Neuron (in vitro differentiated cells): ENCODE measurements around the gene DCLK2.
"Not testable (repeated sequence)": the region's sequence is repeated elsewhere in the genome, so short reads cannot be mapped to it uniquely, and the experiment has no call there.

Source experiments
- H2AFZ ChIP-seq: one replicate; pipeline ENCODE4 v1.6.1; 2013; ENCODE audit warnings: low read depth, mild to moderate bottlenecking, inconsistent platforms, low read length, moderate library complexity
- H3K27me3 ChIP-seq: one replicate; pipeline ENCODE4 v1.6.1; 2013; ENCODE audit warnings: low read length; ENCODE audit not compliant: insufficient read depth
- H3K36me3 ChIP-seq: one replicate; pipeline ENCODE4 v1.6.1; 2013; ENCODE audit warnings: low read length; ENCODE audit not compliant: insufficient read depth
- H3K4me1 ChIP-seq: one replicate; pipeline ENCODE4 v1.6.1; 2013; ENCODE audit warnings: low read length; ENCODE audit not compliant: insufficient read depth
- H3K4me3 ChIP-seq: 2 replicates; pipeline ENCODE4 v1.5.1; 2013; ENCODE audit warnings: mild to moderate bottlenecking, low read length, moderate library complexity
- H3K9me3 ChIP-seq: one replicate; pipeline ENCODE4 v1.6.1; 2013; ENCODE audit warnings: low read length

The DCLK2 gene

DNA sequence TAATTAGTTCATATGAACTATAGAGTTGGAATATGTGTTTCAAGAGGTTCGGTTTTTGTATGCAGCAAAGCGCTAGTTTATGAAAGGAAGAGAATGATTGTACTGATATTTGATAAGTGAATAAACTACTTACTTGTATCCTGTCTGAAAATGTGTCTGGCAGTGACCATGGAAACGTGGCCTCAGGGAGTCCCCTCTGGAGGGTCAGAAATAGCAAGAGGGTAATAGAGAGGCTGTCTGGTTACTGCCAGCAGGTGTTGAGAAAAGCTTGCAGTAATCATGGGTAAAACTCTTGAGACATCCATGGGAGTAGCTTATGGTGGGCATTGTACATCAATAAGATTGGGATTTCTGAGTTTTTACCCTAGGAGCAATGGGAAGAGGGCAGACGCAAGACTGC, 77.1 kb downstream of the DCLK2 start:
- no peaks in the 10 kb centered on the region for H3K36me3 ChIP-seq
- no peaks in the 10 kb centered on the region for H3K27me3 ChIP-seq

DNA sequence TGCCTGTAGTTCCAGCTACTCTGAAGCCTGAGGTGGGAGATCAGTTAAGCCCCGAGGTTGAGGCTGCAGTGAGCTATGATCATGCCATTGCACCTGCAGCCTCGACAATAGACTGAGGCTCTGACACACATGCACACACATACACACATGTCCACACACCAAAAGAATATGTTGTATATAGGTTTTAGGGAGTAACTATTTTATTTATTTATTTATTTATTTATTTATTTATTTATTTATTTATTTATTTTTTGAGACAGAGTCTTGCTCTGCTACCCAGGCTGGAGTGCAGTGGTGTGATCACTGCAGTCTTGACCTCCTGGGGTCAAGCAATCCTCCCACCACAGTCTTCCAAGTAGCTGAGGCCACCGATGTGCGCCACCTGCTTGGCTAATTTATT, 78.3 kb downstream of the DCLK2 start:
- no peaks in the 10 kb centered on the region for H3K36me3 ChIP-seq
- H2AFZ ChIP-seq = no peak overlapping the region
- H3K4me3 ChIP-seq = no peak overlapping the region
- no peaks in the 10 kb centered on the region for H3K27me3 ChIP-seq
- H3K9me3 ChIP-seq = no peaks in the 10 kb centered on the region
- H3K4me1 ChIP-seq = peaks cover 14% of the 10 kb centered on the region

More for the DNA sequence above, 77.1 kb downstream of the DCLK2 start:
- Histone ChIP-seq H3K4me3 (no peak overlapping the region), H3K9me3 (no peaks in the 10 kb centered on the region), H2AFZ (no peak overlapping the region), H3K4me1 (peaks cover 25% of the 10 kb centered on the region)

DNA sequence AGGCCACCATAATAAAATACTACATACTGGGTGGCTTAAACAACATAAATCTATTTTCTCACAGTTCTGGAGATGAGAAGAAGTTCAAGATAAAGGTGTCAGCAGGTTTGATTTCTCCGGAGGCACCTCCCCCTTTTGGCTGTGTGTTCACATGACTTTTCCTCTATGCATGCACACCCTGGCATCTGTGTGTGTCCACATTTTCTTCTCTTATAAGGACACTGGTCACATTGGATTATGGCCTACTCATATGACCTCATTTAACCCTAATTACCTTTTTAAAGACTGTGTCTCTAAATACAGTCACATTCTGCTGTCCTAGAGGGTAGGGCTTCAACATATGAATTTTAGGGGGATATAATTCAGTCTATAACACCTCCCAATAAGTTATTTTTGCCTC, 79.8 kb downstream of the DCLK2 start:
- Histone ChIP-seq H3K4me3 (no peak overlapping the region), H2AFZ (no peak overlapping the region), H3K9me3 (no peaks in the 10 kb centered on the region), H3K4me1 (peaks cover 7% of the 10 kb centered on the region), H3K36me3 (peaks cover 5% of the 10 kb centered on the region), H3K27me3 (no peaks in the 10 kb centered on the region)

DNA sequence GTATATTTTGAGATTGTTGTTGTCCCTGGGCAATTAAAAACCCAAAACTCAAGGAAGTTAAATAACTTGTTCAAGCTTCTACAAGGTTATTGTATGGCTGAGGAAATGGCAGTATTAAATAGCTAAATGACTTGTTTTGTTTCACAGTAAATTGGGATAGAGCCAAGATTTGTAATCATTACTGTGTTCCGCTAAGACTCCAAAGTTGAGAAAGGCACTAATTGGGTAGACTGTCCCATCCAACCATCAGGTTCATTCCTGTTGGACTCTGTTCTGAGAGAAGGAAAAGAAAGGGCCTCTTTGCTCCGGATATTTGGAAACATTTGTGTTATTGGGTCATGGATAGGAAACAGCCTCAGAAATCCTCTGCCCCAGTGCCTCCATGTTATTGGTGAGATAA, 82.2 kb downstream of the DCLK2 start:
- H2AFZ ChIP-seq = no peak overlapping the region
- no peak overlapping the region for H3K4me3 ChIP-seq
- H3K36me3 ChIP-seq = peaks cover 6% of the 10 kb centered on the region
- H3K4me1 ChIP-seq = peaks cover 4% of the 10 kb centered on the region
- H3K9me3 ChIP-seq = no peaks in the 10 kb centered on the region
- H3K27me3 ChIP-seq = no peaks in the 10 kb centered on the region

DNA sequence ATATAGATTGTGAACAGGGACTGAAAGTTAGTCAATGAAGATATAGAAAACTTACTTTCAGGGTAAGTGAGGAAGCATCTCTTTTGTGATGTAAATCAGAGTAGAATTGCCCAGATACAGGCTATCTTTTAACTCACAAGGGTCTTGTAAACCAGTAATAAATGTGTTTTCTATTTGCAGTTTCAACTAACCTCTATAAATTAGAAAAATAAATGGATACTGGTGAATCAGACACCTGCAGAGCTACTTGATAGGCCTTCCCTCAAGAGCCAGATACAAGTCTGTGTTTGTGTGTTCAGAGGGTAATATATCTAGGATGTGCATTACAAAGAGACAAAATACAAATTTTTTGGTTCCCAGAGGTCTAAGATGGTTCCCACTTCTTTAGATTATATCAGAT, 82.9 kb downstream of the DCLK2 start:
- peaks cover 1% of the 10 kb centered on the region for H3K9me3 ChIP-seq
- peaks cover 6% of the 10 kb centered on the region for H3K36me3 ChIP-seq
- no peaks in the 10 kb centered on the region for H3K27me3 ChIP-seq
- H3K4me3 ChIP-seq = no peak overlapping the region
- H2AFZ ChIP-seq = no peak overlapping the region
- H3K4me1 ChIP-seq = peaks cover 4% of the 10 kb centered on the region

DNA sequence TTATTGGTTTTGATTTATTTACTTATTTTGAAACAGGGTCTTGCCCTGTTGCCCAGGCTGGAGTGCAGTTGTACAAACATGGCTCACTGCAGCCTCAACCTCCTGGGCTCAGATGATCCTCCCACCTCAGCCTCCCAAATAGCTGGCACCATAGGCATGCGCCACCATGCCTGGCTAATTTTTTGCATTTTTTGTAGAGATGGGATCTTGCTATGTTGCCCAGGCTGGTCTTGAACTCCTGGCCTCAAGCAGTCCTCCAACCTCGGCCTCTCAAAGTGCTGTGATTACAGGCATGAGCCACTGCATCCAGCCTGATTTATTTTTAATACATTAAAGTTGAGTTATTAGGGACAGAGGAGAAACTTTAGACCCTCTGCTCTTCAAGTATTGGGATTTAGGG, 83.8 kb downstream of the DCLK2 start:
- H3K27me3 ChIP-seq, H3K36me3 ChIP-seq, H3K4me1 ChIP-seq, H3K4me3 ChIP-seq, H2AFZ ChIP-seq, H3K9me3 ChIP-seq: not testable (repeated sequence)

- Histone ChIP-seq H3K9me3 (peaks cover 5% of the 10 kb centered on the region), H3K4me3 (no peak overlapping the region), H2AFZ (no peak overlapping the region), H3K27me3 (no peaks in the 10 kb centered on the region), H3K36me3 (peaks cover 6% of the 10 kb centered on the region), H3K4me1 (no peaks in the 10 kb centered on the region)
These were observed 85.8 kb downstream of the DCLK2 start for GRCh38 chr4:150164055-150164454.

DNA sequence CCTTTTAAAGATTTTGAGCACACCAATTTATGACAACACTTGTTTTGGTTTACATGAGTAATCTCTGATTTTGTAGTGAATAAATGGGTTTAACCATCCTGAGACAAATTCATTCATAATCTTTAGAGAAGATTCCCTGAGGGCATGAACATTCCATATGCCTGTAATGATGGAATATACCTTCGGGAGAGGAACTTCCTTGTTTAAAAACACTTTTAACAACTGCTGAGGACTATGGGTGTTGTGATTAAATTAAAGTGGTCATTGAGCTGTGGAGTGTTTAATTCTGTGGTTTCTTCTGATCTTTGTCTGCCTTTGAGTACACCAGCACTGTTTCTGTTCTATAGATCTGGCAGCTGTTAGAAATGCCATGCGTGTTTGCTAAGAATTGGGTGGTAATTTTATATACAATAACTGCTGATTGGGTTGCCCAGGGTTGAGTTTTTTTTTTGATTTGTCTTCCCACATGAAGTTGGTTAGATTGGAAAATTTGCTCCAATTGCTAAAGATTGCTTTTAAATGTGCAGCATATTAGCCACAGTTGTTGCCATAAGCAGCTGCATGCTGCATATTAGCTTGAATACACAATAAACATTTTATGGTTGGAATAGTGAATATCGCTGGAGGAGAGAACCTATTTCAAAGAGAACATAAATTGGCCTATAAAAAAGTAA, 86.8 kb downstream of the DCLK2 start:
- no peaks in the 10 kb centered on the region for H3K27me3 ChIP-seq
- H3K4me1 ChIP-seq = no peaks in the 10 kb centered on the region
- H3K4me3 ChIP-seq = no peak overlapping the region
- H3K9me3 ChIP-seq = peaks cover 5% of the 10 kb centered on the region
- no peak overlapping the region for H2AFZ ChIP-seq
- peaks cover 6% of the 10 kb centered on the region for H3K36me3 ChIP-seq

- Histone ChIP-seq H2AFZ (no peak overlapping the region), H3K9me3 (peaks cover 5% of the 10 kb centered on the region), H3K36me3 (peaks cover 6% of the 10 kb centered on the region), H3K4me3 (no peak overlapping the region), H3K27me3 (no peaks in the 10 kb centered on the region), H3K4me1 (no peaks in the 10 kb centered on the region)
These were observed 88.8 kb downstream of the DCLK2 start for GRCh38 chr4:150167054-150167453.

DNA sequence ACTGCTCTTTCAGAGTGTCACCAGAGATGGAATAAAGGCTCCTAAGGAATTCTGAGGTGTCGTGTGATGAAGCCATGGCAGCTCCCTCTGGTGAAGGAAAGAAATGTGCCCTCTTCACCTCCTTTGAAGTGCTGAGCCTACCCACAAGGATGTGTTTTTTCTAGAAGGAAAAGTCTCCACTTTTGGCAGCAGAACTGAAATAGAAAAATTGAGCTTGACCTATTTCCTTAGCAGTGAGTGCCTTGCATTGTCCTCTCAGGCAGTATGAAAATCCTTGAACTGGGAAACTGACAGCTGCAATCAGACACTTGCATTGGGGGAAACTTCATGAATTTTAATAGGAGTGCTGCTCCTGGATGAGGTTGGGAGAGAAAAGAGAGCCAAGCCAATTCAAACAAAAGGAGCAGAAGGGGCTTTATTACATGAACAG, 95.2 kb downstream of the DCLK2 start:
- Histone ChIP-seq H3K4me1 (peaks cover 37% of the 10 kb centered on the region), H3K36me3 (no peaks in the 10 kb centered on the region), H2AFZ (no peak overlapping the region), H3K4me3 (peak overlapping the region; percentile 46), H3K9me3 (no peaks in the 10 kb centered on the region), H3K27me3 (no peaks in the 10 kb centered on the region)

DNA sequence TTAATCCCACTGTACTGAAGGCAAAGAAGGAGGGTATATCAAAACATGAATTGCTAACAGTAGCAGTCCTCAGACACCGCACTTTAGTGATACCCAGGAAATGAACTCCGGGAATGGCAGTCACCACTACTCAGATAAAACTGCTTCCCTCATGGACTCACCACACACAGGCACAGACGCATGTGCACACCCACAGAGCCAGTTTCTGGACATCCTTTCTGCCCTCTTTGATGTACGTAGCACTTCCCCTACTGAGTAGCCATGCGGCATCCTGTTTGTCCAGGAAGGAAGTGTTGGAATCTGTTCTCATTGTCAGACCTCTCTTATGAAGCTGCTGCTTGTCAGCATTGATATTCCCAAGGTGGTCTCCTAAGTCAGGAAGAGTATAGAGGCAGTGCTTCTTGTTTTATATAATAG, 95.7 kb downstream of the DCLK2 start:
- Histone ChIP-seq H2AFZ (peak overlapping the region; percentile 71), H3K36me3 (no peaks in the 10 kb centered on the region), H3K27me3 (no peaks in the 10 kb centered on the region), H3K4me3 (peak overlapping the region; percentile 46), H3K9me3 (no peaks in the 10 kb centered on the region), H3K4me1 (peaks cover 38% of the 10 kb centered on the region)

GRCh38 chr4:150176547-150176946, 98.3 kb downstream of the DCLK2 start:
- no peak overlapping the region for H3K4me3 ChIP-seq
- no peaks in the 10 kb centered on the region for H3K9me3 ChIP-seq
- H3K27me3 ChIP-seq = no peaks in the 10 kb centered on the region
- H2AFZ ChIP-seq = no peak overlapping the region
- H3K4me1 ChIP-seq = peaks cover 49% of the 10 kb centered on the region
- H3K36me3 ChIP-seq = no peaks in the 10 kb centered on the region

DNA sequence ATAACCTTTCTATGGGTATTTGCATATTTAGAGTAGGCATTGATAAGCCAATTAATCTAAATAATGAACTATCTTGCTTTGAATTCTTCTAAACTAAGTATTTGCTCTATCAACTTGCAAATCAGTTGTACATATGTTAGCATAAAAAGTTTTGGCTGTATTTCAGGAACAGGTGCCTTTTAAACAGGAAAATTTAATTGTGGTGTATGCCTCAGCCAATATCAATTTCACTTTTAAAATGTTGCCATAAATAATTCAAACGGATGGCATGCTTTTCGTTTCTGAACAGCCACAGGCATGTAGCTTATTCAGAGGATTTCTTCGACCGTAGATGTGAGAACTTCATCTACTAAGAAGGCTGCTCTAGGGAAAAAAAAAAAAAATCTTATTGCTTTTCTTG, 99.9 kb downstream of the DCLK2 start:
- no peaks in the 10 kb centered on the region for H3K27me3 ChIP-seq
- H3K36me3 ChIP-seq = no peaks in the 10 kb centered on the region
- no peaks in the 10 kb centered on the region for H3K9me3 ChIP-seq
- no peak overlapping the region for H2AFZ ChIP-seq
- peaks cover 55% of the 10 kb centered on the region for H3K4me1 ChIP-seq
- H3K4me3 ChIP-seq = no peak overlapping the region

DNA sequence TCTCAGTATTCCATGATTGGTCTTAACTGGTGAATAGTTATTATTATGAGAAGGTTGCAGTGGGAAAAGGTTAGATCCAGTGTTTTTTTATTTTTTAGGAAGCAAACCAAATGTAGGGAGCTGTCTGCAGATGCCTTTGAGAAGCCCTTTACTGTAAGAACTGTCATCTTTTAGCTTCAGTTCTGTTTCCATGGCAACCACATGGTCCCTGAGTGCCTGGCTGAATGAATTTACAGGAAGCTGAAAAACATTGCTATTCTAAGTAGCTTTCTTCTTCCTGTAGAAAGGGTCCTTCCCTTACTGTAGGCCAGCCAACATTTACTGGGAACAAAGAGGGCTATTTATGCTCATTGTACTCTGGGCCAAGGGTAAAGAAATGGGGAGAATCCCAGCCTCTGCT, 103.3 kb downstream of the DCLK2 start:
- H3K27me3 ChIP-seq = no peaks in the 10 kb centered on the region
- H3K36me3 ChIP-seq = no peaks in the 10 kb centered on the region
- no peak overlapping the region for H3K4me3 ChIP-seq
- no peak overlapping the region for H2AFZ ChIP-seq
- no peaks in the 10 kb centered on the region for H3K9me3 ChIP-seq
- H3K4me1 ChIP-seq = peaks cover 38% of the 10 kb centered on the region
